Peyer's patch (tissue), 4 donors: ENCODE measurements around the gene CSH2.
"Not testable (repeated sequence)": the region's sequence is repeated elsewhere in the genome, so short reads cannot be mapped to it uniquely, and the experiment has no call there.

ENCODE experiments used
- CTCF ChIP-seq, 6 experiments: fragments of 450-650 bp in 4 of 6; fragments of 200-600 bp in 2 of 6; sonication (generic) in 1 of 6; IDR thresholded peaks; one replicate each; pipeline ENCODE4 v1.5.1; 2017 to 2019; ENCODE audit warnings: antibody characterized with exemption in 6 of 6, mild to moderate bottlenecking in 3 of 6, moderate library complexity in 1 of 6
- POLR2A ChIP-seq, 2 donors: fragments of 450-650 bp; IDR thresholded peaks; one replicate each; pipeline ENCODE4 v1.5.1; 2017; ENCODE audit warnings: antibody characterized with exemption in 2 of 2, mild to moderate bottlenecking in 2 of 2, moderate library complexity in 2 of 2

GRCh38 chr17:63871646-63872365 is 1.7 kb downstream of the CSH2 start:
- not testable (repeated sequence) for TF ChIP-seq CTCF, POLR2A (IDR thresholded peaks at IDR 0.05)
